ENCODE data around the gene LMO2. TPM values are rescaled to one million over a fixed set of nuclear protein-coding genes. Genes with fewer than 3 reads are reported as not detected.

LMO2 gene
- total and polyA plus RNA-seq, 2 of the 13 experiments (the other 11 are each of a cell fraction or from before 2014, with no cell fraction given): not detected

- 67% methylated on average over 10 of the region's 11 CpGs for WGBS (ENCODE audit: low lambda C conversion rate)
- Histone ChIP-seq H3K27me3 (ENCODE audit: control insufficient read depth in 1 of 2, insufficient read depth in 2 of 2, low read length in 2 of 2) (peaks cover 0 to 28% of the 10 kb centered on the region in 2 experiments; a peak in 2 of 5 replicates), H3K27ac (ENCODE audit: extremely low read length, insufficient read depth, low read length) (no peak overlapping the region), H3K9me3 (ENCODE audit: low read length) (no peaks in the 10 kb centered on the region), H3K79me2 (ENCODE audit: insufficient read depth, low read length) (no peaks in the 10 kb centered on the region), H3K4me3 (replicated peaks in 1 of 3; ENCODE audit: insufficient read depth in 1 of 3, low read depth in 2 of 3, low read length in 3 of 3) (no peak overlapping the region), H3K36me3 (replicated peaks in 1 of 2; ENCODE audit: control insufficient read depth in 1 of 2, insufficient read depth in 2 of 2, low read length in 2 of 2) (no peaks in the 10 kb centered on the region), H3K4me2 (ENCODE audit: low read depth, low read length) (no peak overlapping the region), H3K4me1 (ENCODE audit: insufficient read depth, low read length) (no peaks in the 10 kb centered on the region; the same call in 1 of the 2 replicates), H3K9ac (ENCODE audit: insufficient read depth, low read depth, low read length) (no peak overlapping the region), H4K20me1 (ENCODE audit: insufficient read depth, low read length) (no peaks in the 10 kb centered on the region), H2AFZ (ENCODE audit: low read length) (no peak overlapping the region)
- TF ChIP-seq KDM6A (CRISPR knock-in tag; IDR thresholded peaks at IDR 0.05; ENCODE audit: low read depth): no peak
- TF ChIP-seq XRCC5 (optimal IDR thresholded peaks at IDR 0.05; ENCODE audit: low read length): no peak
- no peak for TF ChIP-seq NFYC (CRISPR knock-in tag; IDR thresholded peaks at IDR 0.05)
- no peak for TF ChIP-seq ZNF724P (CRISPR knock-in tag; IDR thresholded peaks at IDR 0.05; ENCODE audit: borderline replicate concordance)
- TF ChIP-seq ISX (CRISPR knock-in tag; conservative IDR thresholded peaks at IDR 0.05): no peak
- no peak for TF ChIP-seq ZKSCAN5 (CRISPR knock-in tag; IDR thresholded peaks at IDR 0.05)
- no peak for TF ChIP-seq ZNF274 (CRISPR knock-in tag; IDR thresholded peaks at IDR 0.05)
- TF ChIP-seq ZGPAT (CRISPR knock-in tag; IDR thresholded peaks at IDR 0.05): no peak
- no peak for TF ChIP-seq GPBP1L1 (CRISPR knock-in tag; IDR thresholded peaks at IDR 0.05)
- no peak for TF ChIP-seq ZNF784 (CRISPR knock-in tag; IDR thresholded peaks at IDR 0.05; ENCODE audit: borderline replicate concordance)
- TF ChIP-seq CBFB (CRISPR knock-in tag; IDR thresholded peaks at IDR 0.05): no peak
- TF ChIP-seq ZNF33A (CRISPR knock-in tag; IDR thresholded peaks at IDR 0.05; ENCODE audit: borderline replicate concordance): no peak
- TF ChIP-seq TSC22D2 (CRISPR knock-in tag; IDR thresholded peaks at IDR 0.05; ENCODE audit: borderline replicate concordance): no peak
- TF ChIP-seq GABPB1 (CRISPR knock-in tag; IDR thresholded peaks at IDR 0.05): no peak
- no peak for TF ChIP-seq SMC3 (IDR thresholded peaks at IDR 0.05; ENCODE audit: low read length)
- TF ChIP-seq ZMAT5 (CRISPR knock-in tag; IDR thresholded peaks at IDR 0.05; ENCODE audit: borderline replicate concordance, low read depth): no peak
- intact Hi-C loops (cut with micrococcal nuclease; ENCODE audit: unreplicated experiment): no loop called here
- in situ Hi-C loops (cut with HindIII; ENCODE audit: extremely low pct_ligation_motif_present, low pct_unique_long_range_greater_than_20kb): no loop called here
- ATAC-seq (no peak), DNase-seq (ENCODE audit: low spot score) (no peak), FAIRE-seq (no peak)
- no TSS peak for BruUV-seq (replicated peaks)
- POLR2A ChIA-PET: no interaction called here
- CTCF ChIA-PET (ENCODE audit: low intra/inter-chr PET ratio, low total read pairs): no interaction called here
These were observed 1.2 kb upstream of the LMO2 start for GRCh38 chr11:33892906-33893594.
